ENCODE data around the gene CYSTM1. TPM values are rescaled to one million over a fixed set of nuclear protein-coding genes. Genes with fewer than 3 reads are reported as not detected.

The CYSTM1 gene
- total RNA-seq, 4 donors from 2014 or later, result 304 to 593 (median 336) TPM

DNA sequence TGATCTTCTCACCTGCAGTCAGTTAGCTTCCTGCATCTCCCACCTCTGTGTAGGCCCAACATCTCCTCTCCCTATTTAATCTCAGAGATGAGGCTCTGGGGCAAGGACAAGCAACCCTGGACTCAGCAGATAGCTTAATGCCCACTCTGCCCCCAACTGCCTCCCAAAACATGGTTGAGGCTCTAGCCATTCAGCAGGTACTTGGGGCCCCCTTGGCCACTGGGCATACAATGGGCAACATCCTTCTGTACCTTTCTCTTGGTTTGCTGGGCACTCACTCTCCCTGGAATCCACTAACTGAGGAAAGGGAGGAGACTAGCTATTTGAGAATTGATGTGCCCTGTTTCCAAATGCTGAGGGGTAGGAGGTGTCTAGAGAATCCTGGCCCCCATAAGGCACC, 39.9 kb upstream of the CYSTM1 start:
- Histone ChIP-seq H3K27me3 (no peaks in the 10 kb centered on the region), H3K9me3 (no peaks in the 10 kb centered on the region), H3K4me3 (no peak overlapping the region), H3K36me3 (no peaks in the 10 kb centered on the region), H3K27ac (no peak overlapping the region), H3K4me1 (peaks cover 26 to 28% of the 10 kb centered on the region in 2 donors)
- in situ Hi-C loops (cut with MboI; ENCODE audit: low sequenced_read_pairs in 4 of 4), result loop anchor here in 1 of 4 donors (10.0 kb wide), 1 partner anchor 50 kb away; no protein-coding TSS in a partner anchor
- ATAC-seq (no peak), DNase-seq (no peak)
- intact Hi-C loops (cut with DNase I; ENCODE audit: low total_unique reads), result no loop called here
- TF ChIP-seq POLR2A (IDR thresholded peaks at IDR 0.05), result no peak
- no peak for TF ChIP-seq CTCF (IDR thresholded peaks at IDR 0.05 in 4 of 5, conservative IDR thresholded peaks at IDR 0.05 in 1 of 5)

- Histone ChIP-seq H3K4me3 (no peak overlapping the region), H3K27ac (no peak overlapping the region), H3K36me3 (no peaks in the 10 kb centered on the region), H3K27me3 (no peaks in the 10 kb centered on the region), H3K9me3 (no peaks in the 10 kb centered on the region), H3K4me1 (peaks cover 28 to 33% of the 10 kb centered on the region in 2 donors)
- TF ChIP-seq CTCF (IDR thresholded peaks at IDR 0.05 in 4 of 5, conservative IDR thresholded peaks at IDR 0.05 in 1 of 5), result no peak
- no peak for TF ChIP-seq POLR2A (IDR thresholded peaks at IDR 0.05)
- no peak for DNase-seq
- intact Hi-C loops (cut with DNase I; ENCODE audit: low total_unique reads) (no loop called here), in situ Hi-C loops (cut with MboI; ENCODE audit: low sequenced_read_pairs in 4 of 4) (loop anchor here in 1 of 4 donors (10.0 kb wide), 1 partner anchor 52 kb away; no protein-coding TSS in a partner anchor)
- ATAC-seq, result no peak
Measured at GRCh38 chr5:140136624-140137023, 38.4 kb upstream of the CYSTM1 start.

DNA sequence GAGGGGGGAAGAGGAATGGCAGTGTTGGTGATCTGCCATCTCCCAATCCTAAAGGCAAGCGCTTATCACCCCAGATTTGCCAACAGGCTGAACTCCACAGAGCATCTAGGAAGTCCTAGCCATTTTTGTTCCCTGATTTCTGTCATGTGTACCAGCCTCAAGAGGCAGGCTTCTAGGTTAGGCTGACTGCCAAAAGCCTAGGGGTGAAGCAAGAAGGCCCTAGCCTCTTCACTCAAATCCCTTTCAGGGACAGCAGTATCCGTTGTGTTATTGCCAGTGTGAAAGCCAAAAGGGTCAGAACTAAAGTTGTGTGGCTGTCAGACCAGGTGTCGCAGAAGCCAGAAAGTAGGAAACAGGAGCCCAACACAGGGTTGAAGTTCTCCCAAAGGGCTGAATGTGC, 34.6 kb upstream of the CYSTM1 start:
- Histone ChIP-seq H3K4me1 (peaks cover 16 to 24% of the 10 kb centered on the region in 2 donors), H3K27me3 (no peaks in the 10 kb centered on the region), H3K4me3 (no peak overlapping the region), H3K27ac (no peak overlapping the region), H3K9me3 (no peaks in the 10 kb centered on the region), H3K36me3 (no peaks in the 10 kb centered on the region)
- DNase-seq (peak in 1 of 2 donors; percentile 45), ATAC-seq (peak in 1 of 2 donors; percentile 74)
- TF ChIP-seq POLR2A (IDR thresholded peaks at IDR 0.05), result no peak
- no peak for TF ChIP-seq CTCF (IDR thresholded peaks at IDR 0.05 in 4 of 5, conservative IDR thresholded peaks at IDR 0.05 in 1 of 5)
- intact Hi-C loops (cut with DNase I; ENCODE audit: low total_unique reads), result no loop called here
- in situ Hi-C loops (cut with MboI; ENCODE audit: low sequenced_read_pairs in 4 of 4), result no loop called here

DNA sequence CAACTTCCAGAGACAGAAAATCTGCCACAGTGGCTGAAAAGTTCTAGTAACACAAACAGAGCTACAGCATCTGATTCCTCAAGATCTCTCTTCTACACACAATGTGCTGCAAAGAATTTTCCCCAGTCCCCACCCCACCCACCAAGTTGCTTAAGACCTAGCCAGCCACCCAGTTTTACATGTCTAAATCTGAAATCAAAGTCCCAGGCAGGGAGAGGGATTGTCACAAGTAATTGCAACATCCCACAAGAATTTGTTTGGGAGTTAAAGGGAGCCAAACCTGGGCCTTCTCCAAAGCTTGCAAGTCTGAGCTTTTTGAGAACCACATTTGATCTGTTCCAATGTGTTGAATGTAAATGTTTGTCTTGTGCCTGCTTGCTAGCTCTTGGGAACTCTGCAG, 33.7 kb upstream of the CYSTM1 start:
- no peak overlapping the region for H3K4me3 ChIP-seq
- in situ Hi-C loops (cut with MboI; ENCODE audit: low sequenced_read_pairs in 4 of 4), result no loop called here
- ATAC-seq (peak; percentile 45 to 46), DNase-seq (peak; percentile 32 to 55)
- intact Hi-C loops (cut with DNase I; ENCODE audit: low total_unique reads), result no loop called here
- no peak for TF ChIP-seq CTCF (IDR thresholded peaks at IDR 0.05 in 4 of 5, conservative IDR thresholded peaks at IDR 0.05 in 1 of 5)
- TF ChIP-seq POLR2A (IDR thresholded peaks at IDR 0.05), result no peak
- no peaks in the 10 kb centered on the region for H3K27me3 ChIP-seq
- H3K36me3 ChIP-seq, result no peaks in the 10 kb centered on the region
- peaks cover 22 to 25% of the 10 kb centered on the region in 2 donors for H3K4me1 ChIP-seq
- H3K27ac ChIP-seq, result no peak overlapping the region
- H3K9me3 ChIP-seq, result no peaks in the 10 kb centered on the region

GRCh38 chr5:140142246-140142645, 32.7 kb upstream of the CYSTM1 start:
- peaks cover 22 to 27% of the 10 kb centered on the region in 2 donors for H3K4me1 ChIP-seq
- intact Hi-C loops (cut with DNase I; ENCODE audit: low total_unique reads) (no loop called here), in situ Hi-C loops (cut with MboI; ENCODE audit: low sequenced_read_pairs in 4 of 4) (no loop called here)
- H3K36me3 ChIP-seq, result no peaks in the 10 kb centered on the region
- TF ChIP-seq CTCF (IDR thresholded peaks at IDR 0.05 in 4 of 5, conservative IDR thresholded peaks at IDR 0.05 in 1 of 5) (no peak), POLR2A (IDR thresholded peaks at IDR 0.05) (no peak)
- ATAC-seq, result no peak
- no peak for DNase-seq
- no peak overlapping the region for H3K27ac ChIP-seq
- no peaks in the 10 kb centered on the region for H3K27me3 ChIP-seq
- no peaks in the 10 kb centered on the region for H3K9me3 ChIP-seq
- H3K4me3 ChIP-seq, result no peak overlapping the region
